Mesendoderm (in vitro differentiated cells): Measurements from ENCODE around the gene UBTD1.

Source experiments
- DNase-seq: peaks from one replicate; pipeline ENCODE4 v3.0.0; 2013
- H2AK5ac ChIP-seq: 2 replicates; pipeline ENCODE4 v1.6.1; 2013; ENCODE audit warnings: low read length, inconsistent platforms
- H2BK120ac ChIP-seq: 2 replicates; pipeline ENCODE4 v1.6.1; 2013; ENCODE audit warnings: low read depth, mild to moderate bottlenecking, low read length, moderate library complexity, mixed read lengths
- H2BK15ac ChIP-seq: replicated peaks from 2 replicates; pipeline ENCODE4 v1.6.1; 2013; ENCODE audit warnings: low read depth, mild to moderate bottlenecking, moderate library complexity
- H2BK5ac ChIP-seq: 2 replicates; pipeline ENCODE4 v1.6.1; 2013; ENCODE audit warnings: low read length, inconsistent platforms
- H3K18ac ChIP-seq: 2 replicates; pipeline ENCODE4 v1.6.1; 2013; ENCODE audit warnings: mild to moderate bottlenecking, low read length, mixed read lengths
- H3K23ac ChIP-seq: one replicate; pipeline ENCODE4 v1.6.1; 2013; ENCODE audit warnings: low read length
- H3K27ac ChIP-seq: 2 replicates; pipeline ENCODE4 v1.5.1; 2013; ENCODE audit warnings: low read depth, mild to moderate bottlenecking, inconsistent platforms, low read length, moderate library complexity
- H3K27me3 ChIP-seq: 2 replicates; pipeline ENCODE4 v1.6.1; 2013; ENCODE audit warnings: low read length, control low read depth, mild to moderate bottlenecking, inconsistent platforms; ENCODE audit not compliant: insufficient read depth, poor library complexity
- H3K36me3 ChIP-seq: 2 replicates; pipeline ENCODE4 v1.6.1; 2013; ENCODE audit warnings: low read length, inconsistent platforms; ENCODE audit not compliant: control insufficient read depth, insufficient read depth
- H3K4ac ChIP-seq: one replicate; pipeline ENCODE4 v1.6.1; 2013; ENCODE audit warnings: low read depth, mild to moderate bottlenecking, low read length, moderate library complexity
- H3K4me1 ChIP-seq: 2 replicates; pipeline ENCODE4 v1.6.1; 2013; ENCODE audit warnings: low read depth, low read length, inconsistent platforms; ENCODE audit not compliant: control insufficient read depth
- H3K4me2 ChIP-seq: 2 replicates; pipeline ENCODE4 v1.6.1; 2013; ENCODE audit warnings: low read length
- H3K4me3 ChIP-seq: 2 replicates; pipeline ENCODE4 v1.5.1; 2013; ENCODE audit warnings: mild to moderate bottlenecking, low read length
- H3K56ac ChIP-seq: one replicate; pipeline ENCODE4 v1.6.1; 2013; ENCODE audit warnings: low read length
- H3K79me1 ChIP-seq: 2 replicates; pipeline ENCODE4 v1.6.1; 2013; ENCODE audit warnings: low read length, inconsistent platforms
- H3K79me2 ChIP-seq: 2 replicates; pipeline ENCODE4 v1.6.1; 2013; ENCODE audit warnings: mild to moderate bottlenecking, low read length; ENCODE audit not compliant: control insufficient read depth, insufficient read depth
- H3K9ac ChIP-seq: 2 replicates; pipeline ENCODE4 v1.6.1; 2013; ENCODE audit warnings: low read length, inconsistent platforms
- H4K5ac ChIP-seq: one replicate; pipeline ENCODE4 v1.6.1; 2013; ENCODE audit warnings: low read length
- H4K8ac ChIP-seq: one replicate; pipeline ENCODE4 v1.6.1; 2013; ENCODE audit warnings: low read depth, mild to moderate bottlenecking, control low read depth, low read length, moderate library complexity
- WGBS: extraction: QIAGEN DNeasy Blood & Tissue Kit; methylation state at CpG from one replicate; pipeline ENCODE4 v1.1.7; 2013; ENCODE audit warnings: low lambda C conversion rate, missing lambda C conversion rate; ENCODE audit not compliant: insufficient coverage; ENCODE audit errors: extremely low coverage; 5-methylcytosine and 5-hydroxymethylcytosine counted together

The UBTD1 gene

DNA sequence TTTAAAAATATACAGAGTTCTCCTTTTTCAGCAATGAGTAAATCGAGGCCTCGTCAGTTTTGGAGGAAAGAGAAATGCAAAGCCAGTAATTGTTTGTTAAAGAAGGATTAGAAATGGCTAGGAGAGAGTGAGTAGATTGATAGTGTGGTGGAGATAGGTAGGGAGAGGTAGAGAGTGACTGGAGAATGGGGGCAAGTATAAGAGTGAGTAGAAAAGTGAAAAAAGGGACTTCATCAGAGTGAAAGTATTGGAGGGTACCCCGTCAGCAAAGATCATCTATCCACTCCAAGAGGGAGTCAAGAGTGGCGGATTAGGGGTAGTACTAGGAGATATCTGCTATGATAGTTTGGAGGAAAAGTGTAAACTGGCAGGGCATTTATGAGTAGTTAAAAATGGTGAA, 64.6 kb downstream of the UBTD1 start:
- H3K79me2 ChIP-seq: no peaks in the 10 kb centered on the region
- H2AK5ac ChIP-seq: no peak overlapping the region
- no peak overlapping the region for H3K23ac ChIP-seq
- no CpG with 5 or more reads among the region's 4 CpGs for WGBS
- H4K8ac ChIP-seq: no peak overlapping the region
- H2BK120ac ChIP-seq: no peak overlapping the region
- no peak overlapping the region for H4K5ac ChIP-seq
- no peak overlapping the region for H3K9ac ChIP-seq
- H3K27me3 ChIP-seq: no peaks in the 10 kb centered on the region
- no peak overlapping the region for H3K4me3 ChIP-seq
- H3K56ac ChIP-seq: no peak overlapping the region
- H3K27ac ChIP-seq: no peak overlapping the region
- H3K4me1 ChIP-seq: no peaks in the 10 kb centered on the region
- H3K4me2 ChIP-seq: no peak overlapping the region
- no peak overlapping the region for H3K4ac ChIP-seq
- DNase-seq: no peak
- no peaks in the 10 kb centered on the region for H3K79me1 ChIP-seq
- H2BK15ac ChIP-seq: no peak overlapping the region
- H2BK5ac ChIP-seq: no peak overlapping the region
- H3K36me3 ChIP-seq: no peaks in the 10 kb centered on the region
- no peak overlapping the region for H3K18ac ChIP-seq

DNA sequence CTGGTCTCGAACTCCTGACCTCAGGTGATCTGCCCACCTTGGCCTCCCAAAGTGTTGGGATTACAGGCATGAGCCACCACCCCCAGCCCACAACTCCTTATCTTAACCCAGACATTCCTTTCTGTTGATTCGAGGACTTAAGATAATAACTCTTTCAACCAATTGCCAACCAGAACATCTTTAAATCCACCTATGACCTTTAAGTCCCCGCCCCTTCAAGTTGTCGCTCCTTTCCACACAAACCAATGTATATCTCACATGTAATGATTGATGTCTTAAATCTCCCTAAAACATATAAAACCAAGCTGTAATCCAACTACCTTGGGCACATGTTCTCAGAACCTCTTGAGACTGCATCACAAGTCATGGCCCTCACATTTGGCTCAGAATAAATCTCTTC, 66.1 kb downstream of the UBTD1 start:
- Histone ChIP-seq H3K79me2 (no peaks in the 10 kb centered on the region), H3K4me2 (no peak overlapping the region), H3K18ac (no peak overlapping the region), H4K5ac (no peak overlapping the region), H3K36me3 (no peaks in the 10 kb centered on the region), H2BK5ac (no peak overlapping the region), H4K8ac (no peak overlapping the region), H3K9ac (no peak overlapping the region), H2AK5ac (no peak overlapping the region), H3K56ac (no peak overlapping the region), H3K27me3 (no peaks in the 10 kb centered on the region), H2BK15ac (no peak overlapping the region), H3K4me1 (no peaks in the 10 kb centered on the region), H3K27ac (no peak overlapping the region), H3K23ac (no peak overlapping the region), H3K79me1 (no peaks in the 10 kb centered on the region), H2BK120ac (no peak overlapping the region), H3K4me3 (no peak overlapping the region), H3K4ac (no peak overlapping the region)
- peak; percentile 89 for DNase-seq
- no CpG with 5 or more reads among the region's 4 CpGs for WGBS

DNA sequence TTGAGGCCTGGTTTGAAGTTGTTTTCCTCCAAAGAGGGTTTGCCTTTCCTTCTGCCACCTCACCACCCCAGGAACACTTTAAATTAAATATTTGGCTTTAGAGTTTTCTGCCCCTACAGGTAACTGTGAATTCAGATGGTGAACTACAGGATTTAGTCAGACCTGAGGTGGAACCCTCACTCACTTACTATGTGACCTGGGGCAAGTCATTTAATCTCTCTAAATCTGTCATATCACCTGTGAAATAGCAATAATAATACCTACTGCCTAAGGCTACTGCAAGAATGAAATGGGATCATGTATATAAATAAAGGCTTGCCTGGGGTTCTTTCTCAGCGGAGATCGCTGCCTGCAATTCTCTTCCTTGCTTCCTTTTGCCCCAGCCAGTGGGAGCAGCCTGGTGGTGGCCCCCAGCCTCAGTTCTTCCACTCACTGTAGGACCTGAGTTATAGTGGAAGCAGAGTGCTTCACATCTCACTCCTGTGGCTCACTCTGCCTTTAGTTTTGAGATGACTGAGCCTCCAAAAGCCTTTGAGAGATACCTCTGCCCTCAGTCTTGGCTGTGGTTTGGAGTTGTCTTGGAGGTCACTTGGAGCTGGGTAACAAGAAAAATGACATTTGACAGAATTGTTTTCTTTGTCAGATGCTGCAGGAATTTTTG, 67.7 kb downstream of the UBTD1 start:
- no peaks in the 10 kb centered on the region for H3K79me2 ChIP-seq
- no peak overlapping the region for H4K5ac ChIP-seq
- H4K8ac ChIP-seq: no peak overlapping the region
- H2BK5ac ChIP-seq: no peak overlapping the region
- no peaks in the 10 kb centered on the region for H3K27me3 ChIP-seq
- no CpG with 5 or more reads among the region's 2 CpGs for WGBS
- H3K4me3 ChIP-seq: no peak overlapping the region
- H3K23ac ChIP-seq: no peak overlapping the region
- H3K79me1 ChIP-seq: no peaks in the 10 kb centered on the region
- peak; percentile 36 for DNase-seq
- H3K4me2 ChIP-seq: no peak overlapping the region
- no peak overlapping the region for H2AK5ac ChIP-seq
- no peak overlapping the region for H2BK120ac ChIP-seq
- no peak overlapping the region for H3K27ac ChIP-seq
- no peak overlapping the region for H3K56ac ChIP-seq
- H3K4me1 ChIP-seq: no peaks in the 10 kb centered on the region
- no peaks in the 10 kb centered on the region for H3K36me3 ChIP-seq
- no peak overlapping the region for H2BK15ac ChIP-seq
- H3K18ac ChIP-seq: no peak overlapping the region
- H3K9ac ChIP-seq: no peak overlapping the region
- no peak overlapping the region for H3K4ac ChIP-seq

GRCh38 chr10:97567891-97568290, 69.2 kb downstream of the UBTD1 start:
- Histone ChIP-seq H2BK120ac (no peak overlapping the region), H3K79me1 (no peaks in the 10 kb centered on the region), H3K79me2 (no peaks in the 10 kb centered on the region), H3K4me3 (no peak overlapping the region), H3K23ac (no peak overlapping the region), H2BK5ac (no peak overlapping the region), H3K4ac (no peak overlapping the region), H3K4me1 (no peaks in the 10 kb centered on the region), H4K8ac (no peak overlapping the region), H3K36me3 (no peaks in the 10 kb centered on the region), H4K5ac (no peak overlapping the region), H2AK5ac (no peak overlapping the region), H3K56ac (no peak overlapping the region), H3K18ac (no peak overlapping the region), H3K9ac (no peak overlapping the region), H3K4me2 (no peak overlapping the region), H3K27ac (no peak overlapping the region), H2BK15ac (no peak overlapping the region), H3K27me3 (no peaks in the 10 kb centered on the region)
- WGBS: no CpG with 5 or more reads among the region's 15 CpGs
- DNase-seq: no peak

DNA sequence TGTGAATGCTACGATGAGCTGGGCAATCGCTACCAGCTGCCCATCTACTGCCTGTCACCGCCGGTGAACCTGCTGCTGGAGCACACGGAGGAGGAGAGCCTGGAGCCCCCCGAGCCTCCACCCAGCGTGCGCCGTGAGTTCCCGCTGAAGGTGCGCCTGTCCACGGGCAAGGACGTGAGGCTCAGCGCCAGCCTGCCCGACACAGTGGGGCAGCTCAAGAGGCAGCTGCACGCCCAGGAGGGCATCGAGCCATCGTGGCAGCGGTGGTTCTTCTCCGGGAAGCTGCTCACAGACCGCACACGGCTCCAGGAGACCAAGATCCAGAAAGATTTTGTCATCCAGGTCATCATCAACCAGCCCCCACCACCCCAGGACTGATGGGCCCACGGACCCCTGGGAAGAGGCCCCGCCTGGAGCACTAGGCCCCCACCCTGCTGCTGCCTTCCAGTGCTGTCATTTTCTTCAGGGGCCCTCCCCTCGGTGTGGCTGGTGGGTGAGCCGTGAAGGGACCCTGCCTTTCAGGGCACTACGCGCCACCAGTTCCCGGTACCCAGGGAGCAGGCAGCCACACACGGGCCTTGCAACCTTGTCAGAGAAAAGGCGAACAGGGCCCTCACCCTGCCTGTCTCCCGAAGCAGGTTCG, 71.5 kb downstream of the UBTD1 start:
- Histone ChIP-seq H3K79me2 (no peaks in the 10 kb centered on the region), H3K18ac (no peak overlapping the region), H3K79me1 (no peaks in the 10 kb centered on the region), H3K56ac (no peak overlapping the region), H4K8ac (no peak overlapping the region), H2BK120ac (no peak overlapping the region), H2BK15ac (no peak overlapping the region), H3K27me3 (no peaks in the 10 kb centered on the region), H2AK5ac (no peak overlapping the region), H3K23ac (no peak overlapping the region), H3K4ac (no peak overlapping the region), H3K4me3 (no peak overlapping the region), H2BK5ac (no peak overlapping the region), H3K4me1 (no peaks in the 10 kb centered on the region), H3K36me3 (no peaks in the 10 kb centered on the region), H3K27ac (no peak overlapping the region), H3K4me2 (no peak overlapping the region), H4K5ac (no peak overlapping the region), H3K9ac (no peak overlapping the region)
- no peak for DNase-seq
- WGBS: no CpG with 5 or more reads among the region's 33 CpGs
